Measurements from ENCODE around the gene C6orf163. TPM values are rescaled to one million over a fixed set of nuclear protein-coding genes. Genes with fewer than 3 reads are reported as not detected.

The C6orf163 gene
- total RNA-seq, 1 experiment from 2014 or later: 1.5 TPM

DNA sequence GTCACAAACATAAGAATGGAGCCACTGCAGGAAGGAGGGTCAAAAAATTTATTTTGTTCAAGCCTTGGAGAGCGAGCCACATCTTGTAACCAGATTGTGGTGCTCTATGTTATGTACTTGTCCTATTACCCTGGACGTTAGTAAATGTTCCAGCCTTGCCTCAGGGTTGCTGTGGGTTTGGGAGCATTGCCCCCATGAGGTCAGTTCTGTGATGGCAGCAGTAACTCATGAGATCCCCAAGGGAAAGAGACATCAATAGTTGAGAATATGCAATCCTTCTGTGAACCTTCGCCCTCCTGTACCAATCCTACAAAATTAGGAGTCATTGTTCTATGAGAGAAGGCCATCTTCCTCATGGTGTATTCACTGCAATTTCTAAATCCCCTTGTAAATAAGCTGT is 46.7 kb downstream of the C6orf163 start:
- no peaks in the 10 kb centered on the region for H3K27me3 ChIP-seq (ENCODE audit: insufficient read depth, low read length)
- ChIA-PET RAD21 (ENCODE audit: low non-redundant PET in 1 of 2, low total read pairs in 2 of 2, uncharacterized antibody in 2 of 2, unreplicated experiment in 2 of 2) (no interaction called here), POLR2A (no interaction called here), CTCF (no interaction called here)
- DNase-seq (ENCODE audit: low read depth, low spot score) (peak; percentile 19), ATAC-seq (peak; percentile 78)
- H3K27ac ChIP-seq (ENCODE audit: low read depth, low read length): no peak overlapping the region
- no peaks in the 10 kb centered on the region for H3K4me1 ChIP-seq (ENCODE audit: control insufficient read depth in 1 of 2, insufficient read depth in 2 of 2, low read length in 2 of 2)
- TF ChIP-seq POLR2A (IDR thresholded peaks at IDR 0.05; ENCODE audit: borderline replicate concordance, extremely low read depth, insufficient read depth, insufficient read length) (no peak), RAD21 (IDR thresholded peaks at IDR 0.05; ENCODE audit: low read depth) (peak; percentile 78), CBX3 (IDR thresholded peaks at IDR 0.05; ENCODE audit: low read depth) (no peak), SIN3A (IDR thresholded peaks at IDR 0.05; ENCODE audit: low read depth) (no peak), ZNF274 (IDR thresholded peaks at IDR 0.05; ENCODE audit: low read depth, low read length) (no peak), CEBPB (IDR thresholded peaks at IDR 0.05; ENCODE audit: low read depth) (no peak), FOSL1 (IDR thresholded peaks at IDR 0.05; ENCODE audit: low read depth) (no peak)
- TF ChIP-seq, protein P1, sequence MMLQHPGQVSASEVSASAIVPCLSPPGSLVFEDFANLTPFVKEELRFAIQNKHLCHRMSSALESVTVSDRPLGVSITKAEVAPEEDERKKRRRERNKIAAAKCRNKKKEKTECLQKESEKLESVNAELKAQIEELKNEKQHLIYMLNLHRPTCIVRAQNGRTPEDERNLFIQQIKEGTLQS (IDR thresholded peaks at IDR 0.05): no peak
- TF ChIP-seq, protein P2, sequence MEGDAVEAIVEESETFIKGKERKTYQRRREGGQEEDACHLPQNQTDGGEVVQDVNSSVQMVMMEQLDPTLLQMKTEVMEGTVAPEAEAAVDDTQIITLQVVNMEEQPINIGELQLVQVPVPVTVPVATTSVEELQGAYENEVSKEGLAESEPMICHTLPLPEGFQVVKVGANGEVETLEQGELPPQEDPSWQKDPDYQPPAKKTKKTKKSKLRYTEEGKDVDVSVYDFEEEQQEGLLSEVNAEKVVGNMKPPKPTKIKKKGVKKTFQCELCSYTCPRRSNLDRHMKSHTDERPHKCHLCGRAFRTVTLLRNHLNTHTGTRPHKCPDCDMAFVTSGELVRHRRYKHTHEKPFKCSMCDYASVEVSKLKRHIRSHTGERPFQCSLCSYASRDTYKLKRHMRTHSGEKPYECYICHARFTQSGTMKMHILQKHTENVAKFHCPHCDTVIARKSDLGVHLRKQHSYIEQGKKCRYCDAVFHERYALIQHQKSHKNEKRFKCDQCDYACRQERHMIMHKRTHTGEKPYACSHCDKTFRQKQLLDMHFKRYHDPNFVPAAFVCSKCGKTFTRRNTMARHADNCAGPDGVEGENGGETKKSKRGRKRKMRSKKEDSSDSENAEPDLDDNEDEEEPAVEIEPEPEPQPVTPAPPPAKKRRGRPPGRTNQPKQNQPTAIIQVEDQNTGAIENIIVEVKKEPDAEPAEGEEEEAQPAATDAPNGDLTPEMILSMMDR (IDR thresholded peaks at IDR 0.05 in 2 of 3, conservative IDR thresholded peaks at IDR 0.05 in 1 of 3; ENCODE audit: borderline replicate concordance in 1 of 3, insufficient read depth in 1 of 3, low read depth in 2 of 3, low read length in 2 of 3): peak; percentile 52 to 57 (median 54); a peak in 5 of 6 replicates
- TF ChIP-seq, protein P3, sequence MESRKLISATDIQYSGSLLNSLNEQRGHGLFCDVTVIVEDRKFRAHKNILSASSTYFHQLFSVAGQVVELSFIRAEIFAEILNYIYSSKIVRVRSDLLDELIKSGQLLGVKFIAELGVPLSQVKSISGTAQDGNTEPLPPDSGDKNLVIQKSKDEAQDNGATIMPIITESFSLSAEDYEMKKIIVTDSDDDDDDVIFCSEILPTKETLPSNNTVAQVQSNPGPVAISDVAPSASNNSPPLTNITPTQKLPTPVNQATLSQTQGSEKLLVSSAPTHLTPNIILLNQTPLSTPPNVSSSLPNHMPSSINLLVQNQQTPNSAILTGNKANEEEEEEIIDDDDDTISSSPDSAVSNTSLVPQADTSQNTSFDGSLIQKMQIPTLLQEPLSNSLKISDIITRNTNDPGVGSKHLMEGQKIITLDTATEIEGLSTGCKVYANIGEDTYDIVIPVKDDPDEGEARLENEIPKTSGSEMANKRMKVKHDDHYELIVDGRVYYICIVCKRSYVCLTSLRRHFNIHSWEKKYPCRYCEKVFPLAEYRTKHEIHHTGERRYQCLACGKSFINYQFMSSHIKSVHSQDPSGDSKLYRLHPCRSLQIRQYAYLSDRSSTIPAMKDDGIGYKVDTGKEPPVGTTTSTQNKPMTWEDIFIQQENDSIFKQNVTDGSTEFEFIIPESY (IDR thresholded peaks at IDR 0.05; ENCODE audit: extremely low read depth, insufficient replicate concordance, low read length): no peak
- H3K4me2 ChIP-seq (ENCODE audit: low read length): no peak overlapping the region
- no peaks in the 10 kb centered on the region for H3K79me2 ChIP-seq (ENCODE audit: insufficient read depth, low read length)
- no TSS peak for BruUV-seq (replicated peaks)
- intact Hi-C loops (cut with micrococcal nuclease): loop anchor here (1.0 to 10.0 kb wide), 7 partner anchors 114 to 1476 kb away; no protein-coding TSS in a partner anchor
- no peak overlapping the region for H2AFZ ChIP-seq (ENCODE audit: low read depth, low read length, poor library complexity, severe bottlenecking)
- no peaks in the 10 kb centered on the region for H4K20me1 ChIP-seq (ENCODE audit: insufficient read depth)
- H3K9me2 ChIP-seq (ENCODE audit: insufficient read depth): no peaks in the 10 kb centered on the region
- H3K36me3 ChIP-seq (ENCODE audit: control insufficient read depth in 1 of 2, insufficient read depth in 2 of 2, low read length in 2 of 2): no peaks in the 10 kb centered on the region
- H3K4me3 ChIP-seq (replicated peaks in 1 of 2; ENCODE audit: low read depth in 1 of 2, low read length in 2 of 2): no peak overlapping the region
- H3K9ac ChIP-seq (ENCODE audit: low read length): no peak overlapping the region
- H3K9me3 ChIP-seq (ENCODE audit: control insufficient read depth in 1 of 2, insufficient read depth in 1 of 2, low read depth in 1 of 2, low read length in 2 of 2): no peaks in the 10 kb centered on the region
